Measurements from ENCODE around the gene MAGEB17. TPM values are rescaled to one million over a fixed set of nuclear protein-coding genes. Genes with fewer than 3 reads are reported as not detected.

Gene MAGEB17
- total and polyA plus RNA-seq, 2 of the 8 experiments (the other 6 are each of a cell fraction or from before 2014, with no cell fraction given), result 0.48 to 1.1 TPM

- Histone ChIP-seq H4K20me1 (replicated peaks in 1 of 2; ENCODE audit: control insufficient read depth in 1 of 2, insufficient read depth in 2 of 2, low read length in 2 of 2) (no peaks in the 10 kb centered on the region), H4K91ac (replicated peaks; ENCODE audit: insufficient read length, low read length) (no peak overlapping the region), H3K4ac (replicated peaks; ENCODE audit: insufficient read length, low read depth, low read length) (no peak overlapping the region), H3K9ac (replicated peaks in 1 of 4; ENCODE audit: extremely low read depth in 1 of 4, low read depth in 3 of 4, low read length in 3 of 4) (no peak overlapping the region), H2AK5ac (ENCODE audit: low read depth, low read length) (no peak overlapping the region), H2BK5ac (ENCODE audit: low read depth, low read length) (no peak overlapping the region), H2BK15ac (ENCODE audit: low read length) (no peak overlapping the region), H4K8ac (ENCODE audit: extremely low read depth, insufficient read depth, low read length) (no peak overlapping the region), H3K79me2 (ENCODE audit: control insufficient read depth in 1 of 2, insufficient read depth in 2 of 2, low read length in 2 of 2) (peaks cover 2 to 92% of the 10 kb centered on the region in 2 experiments; a peak in 3 of 4 replicates), H3K56ac (replicated peaks; ENCODE audit: insufficient read length, low read depth, low read length) (no peak overlapping the region), H3K9me3 (ENCODE audit: insufficient read depth in 2 of 2, low read depth in 1 of 2, low read length in 1 of 2) (no peaks in the 10 kb centered on the region), H2AFZ (ENCODE audit: low read length) (no peak overlapping the region), H3K4me3 (ENCODE audit: extremely low read depth in 1 of 4, insufficient read depth in 2 of 4, low read depth in 3 of 4, low read length in 4 of 4) (no peak overlapping the region), H3K4me2 (ENCODE audit: insufficient read depth in 1 of 2, low read depth in 2 of 2, low read length in 2 of 2) (no peak overlapping the region), H4K5ac (ENCODE audit: insufficient read length, low read depth, low read length) (no peak overlapping the region), H3K23ac (ENCODE audit: insufficient read length) (no peak overlapping the region), H2BK20ac (ENCODE audit: low read length) (no peak overlapping the region), H2BK12ac (ENCODE audit: low read depth, low read length) (no peak overlapping the region), H3K36me3 (ENCODE audit: control insufficient read depth in 2 of 4, insufficient read depth in 4 of 4, low read length in 3 of 4) (peaks cover 0 to 69% (median 5%) of the 10 kb centered on the region in 4 experiments; a peak in 5 of 8 replicates), H3K18ac (ENCODE audit: extremely low read depth, low read length) (no peak overlapping the region), H3K79me1 (ENCODE audit: low read depth, low read length) (no peaks in the 10 kb centered on the region; the same call in 1 of the 2 replicates), H3K23me2 (ENCODE audit: low read depth, low read length) (no peaks in the 10 kb centered on the region; the same call in 1 of the 2 replicates), H3K14ac (ENCODE audit: insufficient read length) (no peak overlapping the region), H3K4me1 (replicated peaks in 1 of 4; ENCODE audit: control insufficient read depth in 3 of 4, insufficient read depth in 4 of 4, low read length in 3 of 4) (peaks cover 0 to 5% (median 2%) of the 10 kb centered on the region in 4 experiments; a peak in 2 of 7 replicates), H2BK120ac (replicated peaks; ENCODE audit: low read depth, low read length) (no peak overlapping the region), H3K27ac (ENCODE audit: low read depth, low read length) (no peak overlapping the region), H3K27me3 (replicated peaks in 1 of 4; ENCODE audit: control insufficient read depth in 3 of 4, extremely low read depth in 1 of 4, insufficient read depth in 3 of 4, low read length in 3 of 4) (no peaks in the 10 kb centered on the region)
- DNase-seq (ENCODE audit: low read depth in 1 of 2, low spot score in 2 of 2) (no peak), FAIRE-seq (no peak)
- POLR2A ChIA-PET (ENCODE audit: partially characterized antibody), result interaction anchor here (1.2 kb wide), 1 partner anchor 10 kb away, joined by 4 read pairs; no protein-coding TSS in a partner anchor
- CTCF ChIA-PET (ENCODE audit: partially characterized antibody), result interaction anchor here (1.9 kb wide), 1 partner anchor 213 kb away, joined by 4 read pairs; no protein-coding TSS in a partner anchor
- TF ChIP-seq CTBP2 (IDR thresholded peaks at IDR 0.05; ENCODE audit: borderline replicate concordance, insufficient read depth, insufficient read length, low read length) (no peak), MAFK (IDR thresholded peaks at IDR 0.05; ENCODE audit: low read depth, low read length) (no peak), POLR2A (IDR thresholded peaks at IDR 0.05; ENCODE audit: control extremely low read depth in 1 of 2, low read depth in 2 of 2, low read length in 2 of 2) (no peak), HDAC2 (IDR thresholded peaks at IDR 0.05; ENCODE audit: borderline replicate concordance in 1 of 2, low read depth in 2 of 2, low read length in 2 of 2) (no peak), JUND (IDR thresholded peaks at IDR 0.05; ENCODE audit: low read length) (no peak), CREB1 (IDR thresholded peaks at IDR 0.05) (no peak), CEBPB (IDR thresholded peaks at IDR 0.05; ENCODE audit: low read depth, low read length) (no peak), FOSL1 (IDR thresholded peaks at IDR 0.05; ENCODE audit: insufficient read depth, low read depth, low read length) (no peak), POLR2AphosphoS5 (IDR thresholded peaks at IDR 0.05; ENCODE audit: low read depth, low read length) (no peak), RNF2 (IDR thresholded peaks at IDR 0.05; ENCODE audit: borderline replicate concordance, low read depth, low read length, missing control alignments, poor library complexity, severe bottlenecking) (no peak), CBX8 (IDR thresholded peaks at IDR 0.05; ENCODE audit: borderline replicate concordance, low read depth, low read length) (no peak), TAF1 (IDR thresholded peaks at IDR 0.05; ENCODE audit: low read depth, low read length) (no peak), RBBP5 (IDR thresholded peaks at IDR 0.05; ENCODE audit: borderline replicate concordance, low read depth, low read length) (no peak), TBP (IDR thresholded peaks at IDR 0.05; ENCODE audit: low read depth, low read length) (no peak), CHD1 (IDR thresholded peaks at IDR 0.05; ENCODE audit: low read depth, low read length) (no peak)
Measured at GRCh38 chrX:16143968-16144367, 23.3 kb upstream of the MAGEB17 start.
